Measurements from ENCODE around the gene FAM83B.

- no peak for TF ChIP-seq CTCF (conservative IDR thresholded peaks at IDR 0.05 in 1 of 2, IDR thresholded peaks at IDR 0.05 in 1 of 2; ENCODE audit: extremely low read depth in 1 of 2, insufficient read depth in 1 of 2, low read depth in 1 of 2, low read length in 2 of 2)
- no peak for TF ChIP-seq EZH2 (IDR thresholded peaks at IDR 0.05; ENCODE audit: borderline replicate concordance, low read length)
Measured at GRCh38 chr6:54860739-54861138, 14.2 kb downstream of the FAM83B start.
